ENCODE results near the gene SPATA24. TPM values are rescaled to one million over a fixed set of nuclear protein-coding genes. Genes with fewer than 3 reads are reported as not detected.

The SPATA24 gene
- polyA plus RNA-seq, 2 of the 4 experiments (the other 2 are of a cell fraction) = 5.7 to 6.9 TPM

GRCh38 chr5:139392324-139392677 lies 11.6 kb downstream of the SPATA24 start:
- Histone ChIP-seq H3K27ac (peak overlapping the region; percentile 89 to 92), H3K4me1 (peaks cover 48% of the 10 kb centered on the region), H3K4me3 (peak overlapping the region; percentile 85), H3K4me2 (peak overlapping the region; percentile 93), H3K9me3 (no peaks in the 10 kb centered on the region)
- ChIA-PET CTCF (interaction anchor here (0.7 to 2.4 kb wide), 12 partner anchors 10 to 739 kb away, joined by 3 to 16 read pairs (median 4); partner anchors contain the start of genes MATR3 and PAIP2), POLR2A (interaction anchor here (0.6 to 3.1 kb wide), 6 partner anchors 9 to 50 kb away, joined by 3 to 18 read pairs (median 3); partner anchors contain the start of genes PAIP2 and SLC23A1)
- peak in 1 of 2 experiments; percentile 32 for DNase-seq (ENCODE audit: low read depth in 1 of 2, low spot score in 1 of 2)
- peak; percentile 55 to 73; a peak in 5 of 6 replicates for ATAC-seq
- TF ChIP-seq POLR2AphosphoS2 (conservative IDR thresholded peaks at IDR 0.05; ENCODE audit: low read length) = 0 out of 2 replicates have a peak, but pooled peaks have one; percentile 48
- TF ChIP-seq ZSCAN20 (CRISPR knock-in tag; IDR thresholded peaks at IDR 0.05) = no peak
- TF ChIP-seq KDM1A (IDR thresholded peaks at IDR 0.05; ENCODE audit: low read depth) = no peak
- TF ChIP-seq JUN (IDR thresholded peaks at IDR 0.05) = peak; percentile 50 to 55; a peak in 3 of 5 replicates
- TF ChIP-seq PHF8 (IDR thresholded peaks at IDR 0.05; ENCODE audit: borderline replicate concordance, low read depth) = peak; percentile 47; the same call in 1 of the 2 replicates
- 0 out of 3 replicates have a peak, but pooled peaks have one; percentile 24 for TF ChIP-seq BCL3 (IDR thresholded peaks at IDR 0.05)
- FAIRE-seq = no peak
- WGBS (ENCODE audit: missing lambda C conversion rate) = 3% methylated on average over 11 of the region's 36 CpGs

- H3K4me1 ChIP-seq = peaks cover 48% of the 10 kb centered on the region
- peak; percentile 26; the same call in 1 of the 2 replicates for TF ChIP-seq POLR2A (IDR thresholded peaks at IDR 0.05; ENCODE audit: low read length)
- no peak; a peak in 1 of 5 replicates for TF ChIP-seq JUN (IDR thresholded peaks at IDR 0.05)
- 0 out of 2 replicates have a peak, but pooled peaks have one; percentile 6 for TF ChIP-seq ATOH8 (CRISPR knock-in tag; IDR thresholded peaks at IDR 0.05; ENCODE audit: low read depth)
- no peak for TF ChIP-seq BHLHE40 (IDR thresholded peaks at IDR 0.05; ENCODE audit: low read depth, low read length)
- 0 out of 2 replicates have a peak, but pooled peaks have one; percentile 24 for TF ChIP-seq POLR2AphosphoS2 (conservative IDR thresholded peaks at IDR 0.05; ENCODE audit: low read length)
- H3K9me3 ChIP-seq = no peaks in the 10 kb centered on the region
- peak; percentile 75 to 81 for DNase-seq (ENCODE audit: low read depth in 1 of 2, low spot score in 1 of 2)
- peak overlapping the region; percentile 85 for H3K4me3 ChIP-seq
- 11% methylated on average over 15 of the region's 33 CpGs for WGBS (ENCODE audit: missing lambda C conversion rate)
- no peak for FAIRE-seq
- POLR2A ChIA-PET = interaction anchor here (0.7 to 3.1 kb wide), 3 partner anchors 9 to 50 kb away, joined by 3 to 18 read pairs (median 4); partner anchors contain the start of genes PAIP2 and SLC23A1
- peak; percentile 60 to 64 for ATAC-seq
- CTCF ChIA-PET = interaction anchor here (0.6 to 2.4 kb wide), 17 partner anchors 9 to 812 kb away, joined by 3 to 16 read pairs (median 4); partner anchors contain the start of genes MATR3, PAIP2 and SLC23A1
- H3K27ac ChIP-seq = peak overlapping the region; percentile 89 to 92
- H3K4me2 ChIP-seq = peak overlapping the region; percentile 93
Observed at GRCh38 chr5:139391570-139392323, 12.1 kb downstream of the SPATA24 start.

GRCh38 chr5:139390639-139391569 lies 13.0 kb downstream of the SPATA24 start:
- Histone ChIP-seq H3K9me3 (no peaks in the 10 kb centered on the region), H3K4me1 (peaks cover 50% of the 10 kb centered on the region), H3K4me2 (peak overlapping the region; percentile 93), H3K27ac (peak overlapping the region; percentile 89 to 92), H3K4me3 (peak overlapping the region; percentile 85; the same call in 1 of the 3 replicates)
- DNase-seq (ENCODE audit: low read depth in 1 of 2, low spot score in 1 of 2) (no peak), FAIRE-seq (no peak), ATAC-seq (no peak)
- no peak for TF ChIP-seq FOSB (CRISPR knock-in tag; IDR thresholded peaks at IDR 0.05)
- no peak for TF ChIP-seq POLR2A (IDR thresholded peaks at IDR 0.05; ENCODE audit: low read length)
- TF ChIP-seq GATA3 (IDR thresholded peaks at IDR 0.05; ENCODE audit: borderline replicate concordance) = no peak
- TF ChIP-seq CHD2 (IDR thresholded peaks at IDR 0.05; ENCODE audit: low read length, partially characterized antibody) = no peak
- no peak for TF ChIP-seq RCOR1 (IDR thresholded peaks at IDR 0.05; ENCODE audit: low read depth, low read length)
- no peak for TF ChIP-seq ZC3H11A (IDR thresholded peaks at IDR 0.05)
- TF ChIP-seq BHLHE40 (IDR thresholded peaks at IDR 0.05; ENCODE audit: low read depth, low read length) = no peak
- no peak for TF ChIP-seq HOXA7 (CRISPR knock-in tag; IDR thresholded peaks at IDR 0.05)
- TF ChIP-seq NR3C1 (IDR thresholded peaks at IDR 0.05) = no peak
- TF ChIP-seq TP53 (CRISPR knock-in tag; IDR thresholded peaks at IDR 0.05) = no peak
- no peak for TF ChIP-seq HOXB13 (CRISPR knock-in tag; IDR thresholded peaks at IDR 0.05; ENCODE audit: low read depth)
- no peak for TF ChIP-seq ELK1 (IDR thresholded peaks at IDR 0.05; ENCODE audit: low read depth, low read length)
- ChIA-PET POLR2A (interaction anchor here (3.1 kb wide), 1 partner anchor 49 kb away, joined by 18 read pairs; the partner anchor contains the start of gene PAIP2), CTCF (interaction anchor here (0.6 to 2.4 kb wide), 12 partner anchors 8 to 811 kb away, joined by 3 to 16 read pairs (median 4); partner anchors contain the start of genes MATR3 and SLC23A1)
- 75% methylated on average over 9 of the region's 10 CpGs for WGBS (ENCODE audit: missing lambda C conversion rate)
